ENCODE results near the gene NDUFAF3. TPM values are rescaled to one million over a fixed set of nuclear protein-coding genes. Genes with fewer than 3 reads are reported as not detected.

Gene NDUFAF3
- total and polyA plus RNA-seq, 2 of the 4 experiments (the other 2 are of a cell fraction), result 26.5 to 112 TPM

DNA sequence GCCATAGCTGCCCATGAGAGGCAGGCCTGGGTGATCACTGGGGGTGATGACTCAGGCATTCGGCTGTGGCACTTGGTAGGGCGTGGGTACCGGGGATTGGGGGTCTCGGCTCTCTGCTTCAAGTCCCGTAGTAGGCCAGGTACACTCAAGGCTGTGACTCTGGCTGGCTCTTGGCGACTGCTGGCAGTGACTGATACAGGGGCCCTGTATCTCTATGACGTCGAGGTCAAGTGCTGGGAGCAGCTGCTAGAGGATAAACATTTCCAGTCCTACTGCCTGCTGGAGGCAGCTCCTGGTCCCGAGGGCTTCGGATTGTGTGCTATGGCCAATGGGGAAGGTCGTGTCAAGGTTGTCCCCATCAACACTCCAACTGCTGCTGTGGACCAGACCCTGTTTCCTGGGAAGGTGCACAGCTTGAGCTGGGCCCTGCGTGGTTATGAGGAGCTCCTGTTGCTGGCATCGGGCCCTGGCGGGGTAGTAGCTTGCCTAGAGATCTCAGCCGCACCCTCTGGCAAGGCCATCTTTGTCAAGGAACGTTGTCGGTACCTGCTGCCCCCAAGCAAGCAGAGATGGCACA, 9.4 kb upstream of the NDUFAF3 start:
- H3K9me3 ChIP-seq (ENCODE audit: control insufficient read depth, insufficient read depth, low read length), result no peaks in the 10 kb centered on the region
- TF ChIP-seq, protein P1, sequence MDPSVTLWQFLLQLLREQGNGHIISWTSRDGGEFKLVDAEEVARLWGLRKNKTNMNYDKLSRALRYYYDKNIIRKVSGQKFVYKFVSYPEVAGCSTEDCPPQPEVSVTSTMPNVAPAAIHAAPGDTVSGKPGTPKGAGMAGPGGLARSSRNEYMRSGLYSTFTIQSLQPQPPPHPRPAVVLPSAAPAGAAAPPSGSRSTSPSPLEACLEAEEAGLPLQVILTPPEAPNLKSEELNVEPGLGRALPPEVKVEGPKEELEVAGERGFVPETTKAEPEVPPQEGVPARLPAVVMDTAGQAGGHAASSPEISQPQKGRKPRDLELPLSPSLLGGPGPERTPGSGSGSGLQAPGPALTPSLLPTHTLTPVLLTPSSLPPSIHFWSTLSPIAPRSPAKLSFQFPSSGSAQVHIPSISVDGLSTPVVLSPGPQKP (IDR thresholded peaks at IDR 0.05; ENCODE audit: borderline replicate concordance, low read depth, low read length), result no peak
- TF ChIP-seq POLR2A (IDR thresholded peaks at IDR 0.05; ENCODE audit: low read depth, low read length) (no peak), RFX5 (IDR thresholded peaks at IDR 0.05; ENCODE audit: low read depth, low read length) (no peak)
- no peak overlapping the region for H3K27ac ChIP-seq (ENCODE audit: insufficient read depth, low read length)
- ChIA-PET POLR2A (ENCODE audit: unreplicated experiment) (interaction anchor here (0.6 kb wide), 1 partner anchor 20 kb away, joined by 3 read pairs; no protein-coding TSS in a partner anchor), CTCF (interaction anchor here (0.5 kb wide), 1 partner anchor 232 kb away, joined by 4 read pairs; no protein-coding TSS in a partner anchor)
- no peak overlapping the region for H3K14ac ChIP-seq (replicated peaks; ENCODE audit: low read depth, low read length)
- dilution Hi-C loops (cut with HindIII; ENCODE audit: low sequenced_read_pairs, unreplicated experiment) (no loop called here), in situ Hi-C loops (cut with MboI; ENCODE audit: low sequenced_read_pairs) (no loop called here), intact Hi-C loops (cut with micrococcal nuclease) (no loop called here)
- no TSS peak for BruUV-seq (replicated peaks)
- H4K91ac ChIP-seq (ENCODE audit: insufficient read depth, low read depth, low read length), result no peak overlapping the region
- H2BK120ac ChIP-seq (ENCODE audit: low read depth, low read length), result no peak overlapping the region
- no peaks in the 10 kb centered on the region for H3K27me3 ChIP-seq (ENCODE audit: control insufficient read depth, insufficient read depth, low read length)
- H3K18ac ChIP-seq (ENCODE audit: low read depth, low read length), result no peak overlapping the region
- no peak overlapping the region for H2AK5ac ChIP-seq (ENCODE audit: low read depth, low read length)
- no peak for DNase-seq
- no peak overlapping the region for H2BK15ac ChIP-seq (ENCODE audit: low read depth, low read length)
- peaks cover 53% of the 10 kb centered on the region for H3K36me3 ChIP-seq (ENCODE audit: control insufficient read depth, insufficient read depth, low read length)
- H4K8ac ChIP-seq (ENCODE audit: low read depth in 2 of 2, low read length in 2 of 2), result no peak overlapping the region
- H3K9me1 ChIP-seq (ENCODE audit: insufficient read depth, low read length), result peaks cover 17% of the 10 kb centered on the region
- H4K20me1 ChIP-seq (ENCODE audit: insufficient read depth, low read length), result peaks cover 58% of the 10 kb centered on the region
- no peak overlapping the region for H2AK9ac ChIP-seq (replicated peaks; ENCODE audit: low read depth, low read length, poor library complexity)
- no peak overlapping the region for H3K23ac ChIP-seq (ENCODE audit: low read depth, low read length)
- no peak overlapping the region for H3K9ac ChIP-seq (ENCODE audit: low read depth, low read length)
- H3K56ac ChIP-seq (ENCODE audit: extremely low read depth, insufficient read depth, low read length), result no peak overlapping the region
- no peak overlapping the region for H3K4me2 ChIP-seq (ENCODE audit: low read depth, low read length)
- H4K5ac ChIP-seq (ENCODE audit: low read depth, low read length), result no peak overlapping the region
- WGBS, 2 experiments (ENCODE audit: extremely low coverage in 2 of 2, insufficient read length in 1 of 2), result 94% methylated on average over 3 of the region's 17 CpGs; no CpG with 5 or more reads in 1 of the 2 experiments
- no peak overlapping the region for H3K4ac ChIP-seq (ENCODE audit: low read depth, low read length)
- H2AFZ ChIP-seq (replicated peaks; ENCODE audit: low read length, poor library complexity), result no peak overlapping the region
- H2BK5ac ChIP-seq (ENCODE audit: low read depth, low read length, poor library complexity, severe bottlenecking), result no peak overlapping the region
- no peak for ATAC-seq (ENCODE audit: low read depth)
- H2BK20ac ChIP-seq (ENCODE audit: low read depth, low read length), result no peak overlapping the region
- H3K4me3 ChIP-seq (ENCODE audit: insufficient read depth, low read depth, low read length), result no peak overlapping the region
- peaks cover 13% of the 10 kb centered on the region for H3K4me1 ChIP-seq (ENCODE audit: control insufficient read depth, insufficient read depth, low read length)
- peaks cover 8 to 81% of the 10 kb centered on the region in 2 experiments; a peak in 3 of 4 replicates for H3K79me1 ChIP-seq (ENCODE audit: low read depth in 1 of 2, low read length in 2 of 2)

Measured in IMR-90 (cell line).